HEK293T (cell line): Measurements from ENCODE around the gene KRTAP4-5.

Experiments
- BHLHE40 ChIP-seq: fragments of 450-650 bp; IDR thresholded peaks from 2 replicates; pipeline ENCODE4 v1.6.1; 2016; ENCODE audit warnings: mild to moderate bottlenecking, moderate library complexity, borderline replicate concordance
- LEF1 ChIP-seq: fragments of 450-650 bp; IDR thresholded peaks from 2 replicates; pipeline ENCODE4 v1.6.1; 2017; ENCODE audit warnings: mild to moderate bottlenecking, borderline replicate concordance
- NFRKB ChIP-seq: fragments of 450-650 bp; IDR thresholded peaks from 2 replicates; pipeline ENCODE4 v1.6.1; 2016; ENCODE audit warnings: mild to moderate bottlenecking, moderate library complexity
- SP1 ChIP-seq: fragments of 450-650 bp; IDR thresholded peaks from 2 replicates; pipeline ENCODE4 v1.6.1; 2017
- SUZ12 ChIP-seq: fragments of 450-650 bp; IDR thresholded peaks from 2 replicates; pipeline ENCODE4 v1.6.1; 2016; ENCODE audit warnings: mild to moderate bottlenecking
- TARDBP ChIP-seq: fragments of 450-650 bp; IDR thresholded peaks from 2 replicates; pipeline ENCODE4 v1.6.1; 2016

- TF ChIP-seq LEF1 (no peak), SUZ12 (no peak), BHLHE40 (no peak), NFRKB (no peak), TARDBP (no peak), SP1 (no peak)
Observed at GRCh38 chr17:41126412-41126811, 23.2 kb downstream of the KRTAP4-5 start.
